ENCODE data around the gene ADAMTS2.

ADAMTS2 gene

GRCh38 chr5:179371681-179372680 is 26.7 kb upstream of the ADAMTS2 start:
- DNase-seq = no peak

GRCh38 chr5:179371121-179371510 is 25.9 kb upstream of the ADAMTS2 start:
- no peak for DNase-seq

- DNase-seq = no peak
These were observed 25.3 kb upstream of the ADAMTS2 start for GRCh38 chr5:179370490-179371120.

- DNase-seq = no peak
These were observed 24.2 kb upstream of the ADAMTS2 start for GRCh38 chr5:179369530-179369884.

- DNase-seq = no peak
These were observed 23.7 kb upstream of the ADAMTS2 start for GRCh38 chr5:179368806-179369529.

- no peak for DNase-seq
These were observed 23.0 kb upstream of the ADAMTS2 start for GRCh38 chr5:179368126-179368805.

GRCh38 chr5:179367491-179367890 is 22.2 kb upstream of the ADAMTS2 start:
- DNase-seq = no peak

GRCh38 chr5:179362355-179362754 is 17.1 kb upstream of the ADAMTS2 start:
- no peak for DNase-seq

GRCh38 chr5:179361037-179361603 is 15.9 kb upstream of the ADAMTS2 start:
- no peak for DNase-seq

- no peak for DNase-seq
These were observed 11.8 kb upstream of the ADAMTS2 start for GRCh38 chr5:179357031-179357430.

GRCh38 chr5:179355976-179356974 is 11.0 kb upstream of the ADAMTS2 start:
- no peak for DNase-seq

- DNase-seq = no peak
These were observed 9.1 kb upstream of the ADAMTS2 start for GRCh38 chr5:179354305-179354882.

- DNase-seq = no peak
These were observed 3.6 kb upstream of the ADAMTS2 start for GRCh38 chr5:179348843-179349242.

- DNase-seq = no peak
These were observed 2.8 kb upstream of the ADAMTS2 start for GRCh38 chr5:179348011-179348530.

GRCh38 chr5:179347581-179347980 is 2.3 kb upstream of the ADAMTS2 start:
- DNase-seq = no peak

GRCh38 chr5:179346875-179347274 is 1.6 kb upstream of the ADAMTS2 start:
- no peak for DNase-seq

- DNase-seq = no peak
These were observed 1.1 kb upstream of the ADAMTS2 start for GRCh38 chr5:179346401-179346800.

GRCh38 chr5:179345183-179345432 is 153 bp downstream of the ADAMTS2 start:
- no peak for DNase-seq

- DNase-seq = no peak
These were observed 654 bp downstream of the ADAMTS2 start for GRCh38 chr5:179344431-179345182.
